ENCODE measurements around the gene TRMT61B.

TRMT61B gene

GRCh38 chr2:28870146-28870891 lies at the start of gene TRMT61B:
Gene TRMT61B, minus strand, starts transcription at chr2:28870309. Its CDS starts 32 bp downstream, at chr2:28870277.
- DNase-seq (ENCODE audit: low read depth in 2 of 2) = peak; percentile 94 to 96

- DNase-seq (ENCODE audit: low read depth in 2 of 2) = no peak
Observed at GRCh38 chr2:28915939-28916338, 45.8 kb upstream of the TRMT61B start.

- no peak for DNase-seq (ENCODE audit: low read depth in 2 of 2)
Observed at GRCh38 chr2:28909655-28910353, 39.7 kb upstream of the TRMT61B start.

GRCh38 chr2:28908172-28908571 lies 38.1 kb upstream of the TRMT61B start:
- DNase-seq (ENCODE audit: low read depth in 2 of 2) = no peak

GRCh38 chr2:28906821-28907220 lies 36.7 kb upstream of the TRMT61B start:
- DNase-seq (ENCODE audit: low read depth in 2 of 2) = no peak

GRCh38 chr2:28906376-28906775 lies 36.3 kb upstream of the TRMT61B start:
- no peak for DNase-seq (ENCODE audit: low read depth in 2 of 2)

- no peak for DNase-seq (ENCODE audit: low read depth in 2 of 2)
Observed at GRCh38 chr2:28905533-28905932, 35.4 kb upstream of the TRMT61B start.

- DNase-seq (ENCODE audit: low read depth in 2 of 2) = no peak
Observed at GRCh38 chr2:28904802-28905457, 34.8 kb upstream of the TRMT61B start.

- DNase-seq (ENCODE audit: low read depth in 2 of 2) = no peak
Observed at GRCh38 chr2:28904295-28904694, 34.2 kb upstream of the TRMT61B start.

GRCh38 chr2:28902584-28902983 lies 32.5 kb upstream of the TRMT61B start:
- no peak for DNase-seq (ENCODE audit: low read depth in 2 of 2)

GRCh38 chr2:28901841-28902240 lies 31.7 kb upstream of the TRMT61B start:
- DNase-seq (ENCODE audit: low read depth in 2 of 2) = no peak

GRCh38 chr2:28901202-28901601 lies 31.1 kb upstream of the TRMT61B start:
- no peak for DNase-seq (ENCODE audit: low read depth in 2 of 2)

- no peak for DNase-seq (ENCODE audit: low read depth in 2 of 2)
Observed at GRCh38 chr2:28898048-28898447, 27.9 kb upstream of the TRMT61B start.

- DNase-seq (ENCODE audit: low read depth in 2 of 2) = no peak
Observed at GRCh38 chr2:28896906-28897305, 26.8 kb upstream of the TRMT61B start.

GRCh38 chr2:28895189-28895893 lies 25.2 kb upstream of the TRMT61B start:
- peak; percentile 15 for DNase-seq (ENCODE audit: low read depth in 2 of 2)

GRCh38 chr2:28894470-28895188 lies 24.5 kb upstream of the TRMT61B start, which contains the start of gene WDR43:
Gene WDR43, plus strand, starts transcription at chr2:28894667. Its CDS starts 32 bp downstream, at chr2:28894699.
- peak; percentile 94 to 96 for DNase-seq (ENCODE audit: low read depth in 2 of 2)

GRCh38 chr2:28893488-28893887 lies 23.4 kb upstream of the TRMT61B start:
- DNase-seq (ENCODE audit: low read depth in 2 of 2) = no peak

- no peak for DNase-seq (ENCODE audit: low read depth in 2 of 2)
Observed at GRCh38 chr2:28880193-28880592, 10.1 kb upstream of the TRMT61B start.

GRCh38 chr2:28871620-28872019 lies 1.5 kb upstream of the TRMT61B start:
- DNase-seq (ENCODE audit: low read depth in 2 of 2) = no peak

- no peak for DNase-seq (ENCODE audit: low read depth in 2 of 2)
Observed at GRCh38 chr2:28869494-28870145, 489 bp downstream of the TRMT61B start.

- no peak for DNase-seq (ENCODE audit: low read depth in 2 of 2)
Observed at GRCh38 chr2:28868611-28869010, 1.5 kb downstream of the TRMT61B start.

Measured in activated CD8-positive, alpha-beta memory T cell treated with anti-CD3 and anti-CD28 coated beads for 4 hours (primary cell).